GM12873 (cell line): ENCODE results near the gene NUP205.

Source experiments
- TF ChIP-seq, protein P1 (sequence below): IDR thresholded peaks from 2 replicates; pipeline ENCODE4 v1.5.1; 2012; ENCODE audit warnings: low read depth, mild to moderate bottlenecking, moderate library complexity, low read length, control low read depth; ENCODE audit not compliant: insufficient read depth; ENCODE audit errors: missing control alignments

Gene NUP205

DNA sequence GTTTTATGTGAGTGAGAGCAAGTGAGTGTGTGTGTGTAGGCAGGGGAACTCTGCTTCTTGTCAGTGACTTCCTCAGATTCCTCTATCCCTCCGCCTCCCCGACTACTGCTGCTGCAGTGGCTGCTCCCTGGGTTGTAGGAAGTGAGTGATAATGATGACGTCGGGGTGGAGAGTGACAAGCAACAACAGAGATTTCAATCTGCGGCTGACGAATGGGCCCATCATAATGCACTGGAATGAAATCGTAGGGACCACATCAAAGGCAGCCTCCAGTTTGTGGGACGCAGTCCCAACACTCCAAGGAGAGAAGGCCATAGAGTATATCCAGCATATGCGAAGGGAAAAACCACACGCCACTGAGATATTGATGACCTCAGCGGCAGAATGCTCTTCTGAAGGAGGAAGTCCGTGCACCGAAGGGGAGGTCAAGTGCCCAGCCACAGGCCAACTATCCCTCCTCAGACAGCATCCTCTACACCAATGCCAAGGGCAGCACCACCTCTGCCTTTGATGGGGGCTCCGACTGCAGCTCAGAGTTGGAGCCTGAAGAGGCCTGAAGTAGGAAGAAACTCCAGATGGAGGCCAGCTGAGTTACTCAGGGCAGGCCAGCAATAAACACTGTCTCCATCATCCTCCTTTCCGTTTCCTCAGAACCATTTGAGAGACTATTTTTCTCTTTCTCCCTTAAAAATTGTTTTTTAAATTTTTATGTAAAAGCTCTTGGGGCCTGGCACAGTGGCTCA, 93.3 kb downstream of the NUP205 start:
- TF ChIP-seq, protein P1, sequence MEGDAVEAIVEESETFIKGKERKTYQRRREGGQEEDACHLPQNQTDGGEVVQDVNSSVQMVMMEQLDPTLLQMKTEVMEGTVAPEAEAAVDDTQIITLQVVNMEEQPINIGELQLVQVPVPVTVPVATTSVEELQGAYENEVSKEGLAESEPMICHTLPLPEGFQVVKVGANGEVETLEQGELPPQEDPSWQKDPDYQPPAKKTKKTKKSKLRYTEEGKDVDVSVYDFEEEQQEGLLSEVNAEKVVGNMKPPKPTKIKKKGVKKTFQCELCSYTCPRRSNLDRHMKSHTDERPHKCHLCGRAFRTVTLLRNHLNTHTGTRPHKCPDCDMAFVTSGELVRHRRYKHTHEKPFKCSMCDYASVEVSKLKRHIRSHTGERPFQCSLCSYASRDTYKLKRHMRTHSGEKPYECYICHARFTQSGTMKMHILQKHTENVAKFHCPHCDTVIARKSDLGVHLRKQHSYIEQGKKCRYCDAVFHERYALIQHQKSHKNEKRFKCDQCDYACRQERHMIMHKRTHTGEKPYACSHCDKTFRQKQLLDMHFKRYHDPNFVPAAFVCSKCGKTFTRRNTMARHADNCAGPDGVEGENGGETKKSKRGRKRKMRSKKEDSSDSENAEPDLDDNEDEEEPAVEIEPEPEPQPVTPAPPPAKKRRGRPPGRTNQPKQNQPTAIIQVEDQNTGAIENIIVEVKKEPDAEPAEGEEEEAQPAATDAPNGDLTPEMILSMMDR = no peak

GRCh38 chr7:135653340-135654080, 95.8 kb downstream of the NUP205 start:
- TF ChIP-seq, protein P1 = no peak

GRCh38 chr7:135658564-135658963, 100.8 kb downstream of the NUP205 start:
- TF ChIP-seq, protein P1 = no peak

GRCh38 chr7:135659159-135659846, 101.6 kb downstream of the NUP205 start:
- TF ChIP-seq, protein P1 = no peak

DNA sequence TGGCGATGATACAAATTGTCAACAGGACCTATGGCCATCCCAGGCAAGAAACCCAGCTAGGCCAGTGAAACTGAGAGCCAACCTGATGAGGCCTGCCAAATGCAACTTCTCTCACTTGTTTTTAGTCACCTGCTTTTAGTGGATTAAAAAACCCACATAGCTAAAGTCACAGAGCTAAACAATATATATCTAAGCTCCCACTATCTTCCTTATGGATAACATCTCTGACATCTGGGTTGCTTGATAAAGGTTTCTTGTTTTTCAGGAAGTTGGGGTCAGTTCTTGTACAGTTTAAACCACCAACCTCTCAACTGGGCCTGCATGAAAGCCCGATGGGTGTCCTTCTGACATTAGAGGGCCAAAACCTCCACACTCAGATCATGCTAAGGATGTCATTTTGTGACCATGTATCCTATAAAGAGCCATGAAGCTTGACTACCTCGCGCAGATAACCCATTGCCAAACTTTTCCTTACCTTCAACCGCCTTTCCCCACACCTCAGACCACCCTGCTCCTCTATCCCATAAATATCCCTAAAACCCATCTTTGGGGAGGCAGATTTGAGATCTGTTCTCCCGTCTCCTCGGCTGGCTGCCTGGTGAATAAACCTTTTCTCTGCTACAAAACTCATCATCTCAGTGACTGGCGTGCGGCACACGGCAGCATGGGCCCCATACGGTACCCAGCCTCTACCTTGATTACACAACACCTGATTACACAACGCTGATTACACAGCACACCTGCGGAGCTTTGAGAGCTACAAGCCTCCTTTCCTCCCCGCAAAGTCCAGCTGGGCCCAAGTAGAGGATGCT, 103.8 kb downstream of the NUP205 start:
- TF ChIP-seq, protein P1 = no peak

- TF ChIP-seq, protein P1 = no peak
These were observed 104.3 kb downstream of the NUP205 start for GRCh38 chr7:135662123-135662372.

- TF ChIP-seq, protein P1 = peak; percentile 63
These were observed 104.8 kb downstream of the NUP205 start, which contains the start of gene STMP1 for GRCh38 chr7:135662373-135663114. STMP1 (plus strand) TSS chr7:135662514.
